Skeletal muscle cell (primary cell): Measurements from ENCODE around the gene ISCU.

Experiments used
- DNase-seq: peaks from one replicate; pipeline ENCODE4 v3.0.0-alpha.2; 2010; ENCODE audit warnings: low read depth
- H3K4me3 ChIP-seq: 2 replicates; pipeline ENCODE4 v1.5.1; 2011; ENCODE audit warnings: low read depth, mild to moderate bottlenecking, control low read depth, low read length, moderate library complexity

Gene ISCU

GRCh38 chr12:108598553-108599250, 36.3 kb downstream of the ISCU start:
- DNase-seq, result no peak
- no peak overlapping the region for H3K4me3 ChIP-seq

DNA sequence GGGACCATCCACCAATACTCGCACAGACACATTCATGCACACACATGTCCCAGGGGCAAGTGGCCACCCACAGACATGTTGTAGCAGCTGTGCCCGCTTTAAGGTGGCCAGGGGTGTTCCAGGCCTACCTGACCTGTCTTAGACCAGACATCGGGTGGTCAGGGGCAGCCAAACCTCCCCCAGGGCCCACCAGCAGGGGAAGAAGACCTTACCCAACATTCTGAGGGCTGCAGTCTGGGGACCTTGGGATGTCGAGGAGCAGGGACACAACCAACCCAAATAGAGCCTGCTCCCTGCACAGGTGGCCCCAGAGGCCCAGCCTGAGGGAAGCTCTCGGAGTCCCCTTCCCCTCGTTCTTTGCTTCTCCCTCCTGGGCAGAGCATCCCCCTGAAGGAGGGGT, 37.1 kb downstream of the ISCU start:
- no peak for DNase-seq
- no peak overlapping the region for H3K4me3 ChIP-seq

DNA sequence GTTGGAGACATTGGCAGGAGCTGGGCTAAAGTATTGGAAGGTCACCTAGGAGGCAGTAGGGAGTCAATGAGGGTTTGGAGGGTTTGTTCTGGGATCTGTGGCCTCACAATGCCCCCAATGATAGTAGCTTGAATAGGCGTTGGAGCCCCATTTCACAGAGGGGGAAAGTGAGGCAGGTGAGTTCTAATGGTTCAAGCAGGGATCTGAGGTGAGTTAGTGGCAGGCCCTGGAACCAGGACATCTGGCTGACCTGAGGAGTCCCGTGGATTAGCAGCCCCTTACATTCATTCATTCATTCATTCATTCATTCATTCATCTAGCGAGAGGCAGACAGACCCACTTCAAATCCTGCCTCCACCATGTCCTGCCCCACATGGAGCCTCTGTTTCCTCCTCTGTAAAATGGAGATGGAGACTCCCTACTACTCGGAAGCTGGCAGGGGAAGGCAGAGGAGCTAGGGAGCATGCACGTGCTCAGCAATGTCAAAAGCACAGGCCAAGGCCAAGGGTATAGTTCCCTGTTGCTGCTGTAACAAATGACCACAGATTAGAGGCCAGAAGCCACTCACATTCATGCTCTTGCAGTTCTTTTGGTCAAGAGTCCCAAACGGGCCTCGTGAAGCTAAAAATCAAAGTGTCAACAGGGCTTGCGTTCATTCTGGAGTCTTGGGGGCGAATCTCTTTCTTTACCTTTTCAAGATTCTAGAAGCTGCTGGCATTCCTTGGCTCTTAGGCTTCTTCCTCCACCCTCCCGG, 37.7 kb downstream of the ISCU start:
- no peak overlapping the region for H3K4me3 ChIP-seq
- DNase-seq, result no peak

DNA sequence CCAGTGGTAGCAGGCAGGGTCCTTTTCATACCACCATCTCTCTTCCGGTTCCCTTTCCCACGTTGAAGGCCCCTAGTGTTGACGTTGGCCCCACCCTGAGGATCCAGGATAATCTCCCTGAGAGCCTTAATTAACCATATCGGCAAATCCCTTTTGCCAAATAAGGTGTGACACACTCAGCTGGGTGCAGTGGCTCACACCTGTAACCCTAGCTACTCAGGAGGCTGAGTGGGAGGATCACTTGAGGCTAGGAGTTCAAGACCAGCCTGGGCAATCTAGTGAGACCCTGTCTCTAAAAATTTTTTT, 38.3 kb downstream of the ISCU start:
- no peak overlapping the region for H3K4me3 ChIP-seq
- DNase-seq, result no peak

- DNase-seq, result no peak
- no peak overlapping the region for H3K4me3 ChIP-seq
Measured at GRCh38 chr12:108602209-108602705, 39.9 kb downstream of the ISCU start.

- no peak for DNase-seq
- no peak overlapping the region for H3K4me3 ChIP-seq
Measured at GRCh38 chr12:108602976-108603704, 40.7 kb downstream of the ISCU start.

DNA sequence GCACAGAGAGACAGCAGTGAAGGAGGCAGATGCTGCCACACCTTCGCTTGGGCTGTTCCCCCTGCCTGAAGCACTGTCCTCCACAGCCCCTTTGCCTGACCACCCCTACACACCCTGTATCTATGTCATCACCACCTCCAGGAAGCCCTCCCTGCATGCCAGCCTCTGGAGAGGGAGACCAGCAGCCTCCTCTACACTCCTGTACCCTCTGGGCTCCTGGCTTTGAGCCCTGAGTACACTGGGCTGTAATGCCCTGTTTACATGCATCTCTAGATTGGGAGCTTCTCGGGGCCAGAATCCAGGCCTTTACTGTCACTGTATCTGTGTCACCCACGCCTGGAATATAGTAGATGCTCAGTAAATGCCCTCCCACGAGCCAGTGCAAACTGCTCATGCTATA, 41.3 kb downstream of the ISCU start:
- DNase-seq, result no peak
- H3K4me3 ChIP-seq, result no peak overlapping the region

DNA sequence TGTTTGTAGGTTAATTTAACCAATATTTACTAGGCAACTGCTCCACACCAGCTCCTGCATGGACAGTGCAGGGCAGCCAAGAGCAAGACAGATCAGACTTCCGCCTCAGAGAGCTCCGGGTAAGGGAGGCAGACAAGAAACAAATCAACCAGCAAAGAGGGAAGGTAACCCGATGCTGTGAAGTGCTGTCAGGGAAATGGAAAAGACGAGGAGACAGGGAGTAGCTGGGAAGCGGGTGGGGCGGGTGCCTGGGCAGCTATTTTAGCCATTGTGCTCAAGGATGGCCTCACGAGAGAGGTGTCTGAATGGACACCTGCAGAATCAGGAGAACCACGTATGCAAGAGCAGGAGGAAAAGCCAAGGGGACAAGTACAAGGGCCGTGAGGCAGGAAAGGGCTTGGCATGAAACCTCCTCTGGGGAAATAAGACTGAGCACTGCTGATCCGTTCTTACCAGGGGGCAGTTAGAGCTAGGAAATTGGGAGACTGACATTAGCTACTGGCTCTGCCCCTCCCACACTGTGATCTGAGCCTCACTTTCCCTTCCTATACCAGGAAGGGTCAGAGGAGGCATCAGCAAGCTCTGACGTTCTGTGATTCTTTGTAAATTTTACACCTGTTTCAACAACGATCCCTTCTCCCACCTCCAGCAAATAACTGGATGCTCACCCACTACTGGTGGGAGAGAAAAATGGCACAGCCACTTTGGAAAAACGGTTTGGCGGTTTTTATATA, 42.0 kb downstream of the ISCU start:
- DNase-seq, result no peak
- no peak overlapping the region for H3K4me3 ChIP-seq

- DNase-seq, result no peak
- no peak overlapping the region for H3K4me3 ChIP-seq
Measured at GRCh38 chr12:108605000-108605689, 42.7 kb downstream of the ISCU start.

DNA sequence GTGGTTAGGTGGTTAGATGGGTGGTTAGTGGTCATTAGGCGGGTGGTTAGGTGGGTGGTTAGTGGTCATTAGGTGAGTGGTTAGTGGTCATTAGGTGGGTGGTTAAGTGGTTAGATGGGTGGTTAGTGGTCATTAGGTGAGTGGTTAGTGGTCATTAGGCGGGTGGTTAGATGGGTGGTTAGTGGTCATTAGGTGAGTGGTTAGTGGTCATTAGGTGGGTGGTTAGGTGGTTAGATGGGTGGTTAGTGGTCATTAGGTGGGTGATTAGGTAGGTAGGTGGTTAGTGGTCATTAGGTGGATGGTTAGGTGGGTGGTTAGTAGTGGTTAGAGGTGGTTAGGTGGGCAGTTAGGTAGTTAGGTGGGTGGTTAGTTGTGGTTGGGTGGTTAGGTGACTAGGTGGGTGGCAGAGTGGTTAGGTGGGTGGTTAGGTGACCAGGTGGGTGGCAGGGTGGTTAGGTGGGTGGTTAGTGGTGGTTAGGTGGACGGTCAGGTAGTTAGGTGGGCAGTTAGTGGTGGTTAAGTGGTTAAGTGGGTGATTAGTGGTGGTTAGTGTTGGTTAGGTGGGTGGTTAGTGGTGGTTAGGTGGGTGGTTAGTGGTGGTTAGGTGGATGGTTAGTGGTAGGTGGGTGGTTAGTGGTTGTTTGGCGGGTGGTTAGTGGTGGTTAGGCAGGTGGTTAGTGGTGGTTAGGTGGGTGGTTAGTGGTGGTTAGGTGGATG, 43.5 kb downstream of the ISCU start:
- DNase-seq, result no peak
- no peak overlapping the region for H3K4me3 ChIP-seq

- H3K4me3 ChIP-seq, result no peak overlapping the region
- DNase-seq, result no peak
Measured at GRCh38 chr12:108606492-108606891, 44.1 kb downstream of the ISCU start.

- no peak for DNase-seq
- no peak overlapping the region for H3K4me3 ChIP-seq
Measured at GRCh38 chr12:108607981-108608600, 45.7 kb downstream of the ISCU start.

- H3K4me3 ChIP-seq, result no peak overlapping the region
- DNase-seq, result no peak
Measured at GRCh38 chr12:108608616-108609015, 46.2 kb downstream of the ISCU start.

GRCh38 chr12:108609537-108610335, 47.3 kb downstream of the ISCU start:
- peak; percentile 73 for DNase-seq
- H3K4me3 ChIP-seq, result no peak overlapping the region

- no peak overlapping the region for H3K4me3 ChIP-seq
- DNase-seq, result no peak
Measured at GRCh38 chr12:108610336-108610815, 48.0 kb downstream of the ISCU start.

DNA sequence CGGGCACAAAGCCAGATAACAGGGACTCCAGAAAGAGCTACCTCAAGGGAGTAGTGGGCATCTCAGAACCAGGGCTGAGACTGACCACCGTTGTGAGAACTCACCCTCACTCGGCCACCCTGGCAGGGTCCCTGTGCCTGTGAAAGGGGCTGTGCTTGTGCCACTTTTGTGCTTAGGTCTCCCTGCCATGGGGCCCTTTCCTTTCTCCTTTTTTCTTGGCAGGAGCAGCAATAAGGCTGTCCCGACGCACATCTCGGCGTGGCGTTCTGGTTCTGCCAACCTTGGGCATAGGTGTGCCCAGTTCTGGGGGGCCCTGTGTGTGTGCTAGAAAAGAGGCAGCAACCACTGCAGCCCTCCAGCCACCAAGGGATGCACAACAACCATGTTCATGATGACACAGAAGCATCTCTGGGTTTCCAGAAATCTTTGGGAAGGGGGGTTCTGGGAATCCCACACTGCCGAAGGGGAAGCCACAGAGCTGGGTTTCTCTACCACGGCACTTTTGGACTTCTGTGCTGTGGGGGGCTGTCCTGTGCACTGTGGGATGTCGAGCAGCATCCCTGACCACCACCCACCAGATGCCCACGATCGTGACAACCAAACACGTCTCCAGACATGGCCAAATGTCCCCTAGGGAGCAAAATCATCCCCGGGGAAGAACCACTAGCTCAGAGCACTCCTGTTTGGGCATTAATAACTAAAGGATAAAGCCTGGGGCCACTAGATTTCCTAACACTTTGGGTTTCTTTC, 48.6 kb downstream of the ISCU start:
- no peak overlapping the region for H3K4me3 ChIP-seq
- DNase-seq, result no peak
